ENCODE measurements around the gene LRRC75A.
"Not testable (repeated sequence)": the region's sequence is repeated elsewhere in the genome, so short reads cannot be mapped to it uniquely, and the experiment has no call there.

The LRRC75A gene

GRCh38 chr17:16447676-16448075 is 44.3 kb downstream of the LRRC75A start:
- no peak for DNase-seq

- no peak for DNase-seq
Measured at GRCh38 chr17:16446338-16446983, 45.5 kb downstream of the LRRC75A start.

- peak; percentile 63 for DNase-seq
Measured at GRCh38 chr17:16444258-16444886, 47.6 kb downstream of the LRRC75A start.

- DNase-seq: no peak
Measured at GRCh38 chr17:16443511-16444257, 48.3 kb downstream of the LRRC75A start.

- DNase-seq: no peak
Measured at GRCh38 chr17:16442594-16443510, 49.1 kb downstream of the LRRC75A start.

- no peak for DNase-seq
Measured at GRCh38 chr17:16442141-16442540, 49.9 kb downstream of the LRRC75A start.

DNA sequence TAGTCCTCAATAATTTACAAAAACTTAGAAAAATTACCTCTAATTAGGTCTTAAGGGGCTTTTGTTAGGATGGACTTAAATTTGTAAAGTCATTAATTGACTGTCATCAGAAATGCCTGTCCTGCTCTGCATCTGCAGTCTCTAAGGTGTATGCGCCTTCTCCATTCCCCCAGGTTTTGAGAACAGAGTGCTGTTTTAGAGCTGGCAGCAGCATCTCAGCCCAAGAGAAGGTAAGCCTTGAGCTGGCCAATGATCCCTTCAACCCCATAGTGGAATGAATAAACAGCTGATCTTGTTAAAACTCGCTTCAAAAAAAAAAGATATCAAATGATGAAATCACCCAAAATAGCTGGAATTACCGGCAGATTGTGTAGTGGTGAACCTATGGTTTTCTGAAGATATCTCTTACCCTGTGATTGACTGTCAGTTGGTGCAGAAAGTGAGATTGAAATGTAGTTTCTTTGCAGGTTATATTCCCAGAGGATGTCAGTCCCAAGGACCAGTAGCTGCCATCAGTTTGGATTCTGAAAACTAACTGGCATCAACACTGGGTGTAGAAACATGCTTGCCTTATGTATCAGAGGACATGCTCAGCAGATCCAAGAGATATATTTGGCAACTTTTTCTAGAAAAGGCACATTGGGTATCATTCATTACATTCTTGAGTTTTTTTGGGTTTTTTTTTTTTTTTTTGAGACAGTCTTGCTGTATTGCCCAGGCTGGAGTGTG is 50.9 kb downstream of the LRRC75A start:
- DNase-seq: no peak

DNA sequence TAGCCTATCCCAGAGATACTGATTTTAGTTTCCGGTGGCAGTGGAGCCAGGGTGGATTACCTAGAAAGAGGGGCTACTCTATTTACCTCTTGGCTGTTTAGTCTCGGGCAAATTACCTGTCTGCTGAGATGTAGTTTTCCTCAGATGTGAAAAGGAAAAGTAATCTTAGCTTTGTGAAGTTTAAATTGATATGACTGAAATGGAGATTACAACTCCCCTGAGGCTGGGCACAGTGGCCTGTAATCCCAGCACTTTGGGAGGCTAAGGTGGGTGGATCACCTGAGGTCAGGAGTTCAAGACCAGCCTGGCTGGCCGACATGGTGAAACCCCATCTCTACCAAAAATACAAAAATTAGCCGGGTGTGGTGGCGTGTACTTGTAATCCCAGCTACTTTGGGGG is 51.6 kb downstream of the LRRC75A start:
- DNase-seq: not testable (repeated sequence)

DNA sequence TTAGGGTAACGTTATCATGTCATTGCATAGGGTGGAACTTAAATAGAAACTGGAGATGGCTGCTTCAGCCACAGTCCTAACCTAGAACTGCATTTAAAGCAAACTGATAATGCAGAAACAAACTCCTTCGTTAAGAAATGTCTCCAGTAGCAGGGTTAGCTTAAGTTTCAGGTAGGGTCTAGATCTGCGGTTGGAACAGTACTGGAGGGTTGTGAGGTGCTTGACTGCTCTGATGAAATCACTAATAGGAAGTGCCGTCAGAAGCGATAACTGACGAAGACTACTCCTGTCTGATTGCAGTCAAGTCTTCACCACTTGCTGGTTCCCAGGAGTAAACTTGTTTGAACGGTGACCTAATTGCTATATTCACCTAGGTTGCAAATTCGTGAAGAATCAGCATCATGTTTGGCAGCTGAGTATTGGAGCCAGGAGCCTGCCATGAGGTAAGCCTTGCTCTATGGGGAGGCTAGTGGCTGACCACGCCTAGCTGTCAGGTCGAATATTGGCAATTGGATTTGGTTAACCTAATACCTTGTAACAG is 52.1 kb downstream of the LRRC75A start:
- no peak for DNase-seq

- DNase-seq: no peak
Measured at GRCh38 chr17:16439303-16439791, 52.6 kb downstream of the LRRC75A start.

DNA sequence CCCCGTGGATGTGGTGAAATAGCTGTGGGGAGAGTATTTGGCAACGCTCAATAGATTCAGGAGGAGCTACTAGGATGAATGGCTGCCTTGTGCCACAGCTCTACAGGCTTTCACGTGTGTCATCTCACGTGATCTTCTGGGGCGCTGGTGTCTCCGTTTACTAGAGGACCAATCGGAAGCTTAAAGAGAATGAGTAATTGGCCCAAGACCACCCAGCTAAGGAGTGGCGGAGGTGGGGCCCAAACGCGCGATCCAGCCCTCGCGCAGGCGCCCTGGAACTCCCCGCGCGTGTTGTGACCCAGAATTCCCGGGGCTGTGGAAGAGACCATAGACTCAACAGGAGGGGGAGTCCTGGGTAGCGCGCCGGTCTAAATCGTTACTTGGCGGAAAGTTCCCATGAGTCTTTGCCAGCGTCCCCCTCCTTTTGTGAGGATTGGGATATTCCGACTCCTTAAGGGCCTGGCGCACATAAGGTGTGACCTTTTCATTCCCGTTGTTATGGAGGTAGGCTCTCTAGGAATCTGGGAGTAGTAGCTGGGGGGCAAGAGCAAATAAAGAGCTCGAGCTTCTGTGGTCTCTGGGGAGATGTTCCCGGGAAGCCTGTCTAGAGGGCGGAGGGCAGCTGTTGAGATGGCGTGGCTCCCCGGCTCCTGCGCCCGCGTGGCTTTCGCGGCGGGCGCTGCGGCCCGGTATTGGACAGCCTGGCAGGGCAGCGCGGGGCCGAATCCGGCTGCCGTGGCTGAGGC is 53.3 kb downstream of the LRRC75A start:
- peak; percentile 97 for DNase-seq

DNA sequence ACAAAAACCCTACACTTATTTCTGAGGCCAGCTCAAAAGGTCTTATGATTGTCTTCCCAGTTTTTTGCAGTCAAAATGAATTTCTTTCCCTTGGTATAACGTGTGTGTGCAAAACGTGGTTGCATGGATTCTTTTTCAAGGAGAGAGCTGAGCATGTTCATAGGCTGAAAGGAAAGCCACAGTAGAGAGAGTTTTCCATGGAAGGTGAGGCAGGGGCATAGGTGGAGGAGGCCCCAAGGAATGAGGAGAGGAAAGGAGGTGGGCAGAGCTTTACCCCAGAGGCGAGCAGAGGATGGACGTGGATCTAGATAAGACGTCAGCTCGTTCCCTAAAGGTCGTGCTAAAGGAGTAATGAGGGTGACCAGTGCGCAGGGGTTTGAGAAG is 53.8 kb downstream of the LRRC75A start:
- no peak for DNase-seq

DNA sequence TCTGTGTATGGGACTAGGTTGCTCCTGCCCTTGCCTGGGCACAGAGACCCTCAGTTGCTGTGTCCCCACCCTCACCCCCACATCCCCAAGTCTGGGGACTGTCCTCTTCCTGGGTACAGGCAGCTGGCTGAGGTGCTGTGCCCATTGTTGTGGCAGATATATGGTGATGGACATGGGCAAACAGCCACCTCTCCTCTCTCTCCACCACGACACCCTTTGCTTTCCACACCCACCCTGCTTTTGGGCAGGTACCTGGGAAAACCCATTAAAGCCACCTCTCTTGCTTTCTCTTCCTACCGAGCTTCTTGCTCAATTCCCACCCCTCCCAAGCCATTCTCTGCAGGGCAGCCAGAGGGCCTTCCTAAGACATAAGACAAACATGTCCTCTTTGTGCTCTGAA is 54.9 kb downstream of the LRRC75A start:
- no peak for DNase-seq

DNA sequence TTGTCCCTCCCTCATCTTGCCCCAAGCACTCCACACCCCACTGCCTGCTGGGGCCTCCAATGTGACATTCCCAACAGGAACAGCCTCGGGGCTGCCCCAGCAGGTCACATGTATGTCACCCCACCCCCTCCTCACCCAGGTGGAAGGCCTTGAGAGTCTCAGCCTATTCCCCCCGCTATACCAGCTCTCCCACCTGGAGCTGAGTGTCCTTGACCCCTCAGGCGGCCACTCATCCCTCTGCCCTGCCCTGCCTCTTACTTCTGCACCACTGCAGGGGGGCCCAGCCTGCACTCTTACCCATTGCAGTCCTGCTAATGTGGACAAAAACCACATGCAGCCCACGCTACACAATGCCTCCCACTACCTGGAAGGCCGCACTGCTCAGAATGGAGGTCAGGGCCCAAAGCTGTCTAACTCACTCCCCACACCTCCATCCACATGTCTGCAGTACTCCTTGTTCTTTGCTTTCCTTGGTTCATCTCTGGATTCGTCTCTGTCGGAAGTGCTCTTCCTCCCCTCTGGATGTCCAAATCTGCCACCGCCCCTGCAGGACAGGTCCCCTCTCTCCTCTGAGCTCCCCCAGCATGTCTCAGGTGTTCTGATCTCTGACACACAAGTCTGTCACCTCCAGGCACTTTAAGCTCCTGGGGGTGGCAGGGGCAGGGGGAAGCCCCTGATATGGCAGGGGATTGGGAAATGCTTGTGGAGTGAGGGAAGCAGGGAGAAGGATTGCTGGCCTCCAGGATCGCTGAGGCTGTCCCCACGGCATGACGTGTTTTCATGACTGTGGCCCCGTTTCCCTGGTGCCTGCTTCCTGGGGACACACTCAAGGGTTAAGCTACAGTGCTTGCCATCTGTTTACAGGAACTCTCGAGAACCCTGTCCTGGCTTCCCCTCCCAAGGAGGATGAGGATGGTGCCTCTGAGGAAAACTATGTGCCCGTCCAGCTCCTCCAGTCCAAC is 55.8 kb downstream of the LRRC75A start:
- DNase-seq: no peak

GRCh38 chr17:16434662-16435061 is 57.3 kb downstream of the LRRC75A start:
- no peak for DNase-seq

GRCh38 chr17:16433514-16433913 is 58.5 kb downstream of the LRRC75A start:
- DNase-seq: no peak

GRCh38 chr17:16432017-16432416 is 60.0 kb downstream of the LRRC75A start:
- DNase-seq: no peak

- DNase-seq: no peak
Measured at GRCh38 chr17:16430650-16431049, 61.3 kb downstream of the LRRC75A start.

DNA sequence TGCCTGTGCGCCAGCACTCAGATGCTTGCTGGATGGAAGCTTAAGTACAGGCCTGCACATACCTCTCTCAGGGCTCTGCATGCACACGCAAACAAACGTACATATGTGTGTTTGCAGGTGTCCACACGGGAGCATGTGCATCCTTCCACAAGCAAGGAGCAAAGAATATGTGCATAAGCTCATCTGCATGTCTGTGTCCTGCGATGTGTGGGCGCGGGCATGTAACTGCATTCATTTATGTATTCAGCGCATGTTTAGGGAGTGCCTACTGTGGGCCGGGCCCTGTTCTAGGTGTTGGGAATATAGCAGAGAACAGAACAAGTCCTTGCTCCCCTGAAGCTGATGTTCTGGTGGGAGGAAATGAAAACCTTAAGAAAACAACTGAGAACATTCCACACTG is 62.9 kb downstream of the LRRC75A start:
- DNase-seq: no peak
